ENCODE data around the gene STUM. TPM values are rescaled to one million over a fixed set of nuclear protein-coding genes. Genes with fewer than 3 reads are reported as not detected.

STUM gene
- total RNA-seq, 1 donor from 2014 or later = 0.20 TPM

DNA sequence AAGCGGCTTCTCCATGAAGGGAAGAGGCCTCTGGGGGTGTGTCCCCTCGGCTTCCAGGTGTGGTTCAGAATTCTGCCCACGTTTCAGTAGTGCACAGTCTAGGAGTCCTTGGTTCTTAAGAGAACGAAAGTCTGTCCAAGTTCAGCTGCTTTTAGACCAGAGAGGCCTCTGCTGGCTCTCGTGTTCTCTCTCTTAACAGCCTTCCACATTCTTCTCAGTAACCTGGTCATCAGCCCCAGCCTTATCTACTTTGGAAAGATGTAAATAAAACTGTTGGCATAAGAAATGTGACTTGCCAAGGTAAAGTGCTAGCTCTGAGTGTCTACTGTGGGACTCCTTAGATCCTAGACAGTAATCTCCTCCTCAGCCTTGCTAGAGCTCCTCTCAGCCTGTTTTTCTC, 15.3 kb upstream of the STUM start:
- DNase-seq (ENCODE audit: low read depth in 2 of 2) = no peak

DNA sequence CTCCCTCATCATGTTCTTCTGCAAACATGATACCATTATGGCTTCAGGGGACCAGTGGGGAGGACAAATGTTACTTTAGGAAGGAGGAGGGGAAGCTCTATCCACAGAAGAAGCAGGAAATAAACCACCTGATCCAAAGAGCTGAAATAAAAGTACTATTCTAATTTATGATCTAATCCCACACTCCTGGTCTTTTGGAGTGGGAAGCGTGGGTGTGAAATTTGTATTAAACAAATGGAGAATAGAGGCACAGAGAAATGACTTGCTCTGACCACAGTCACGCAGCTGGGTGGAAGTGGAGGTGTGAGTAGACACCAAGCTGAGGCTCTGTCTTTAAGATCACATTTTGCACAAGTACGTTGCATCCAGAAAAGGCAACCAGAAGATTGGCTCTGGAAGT, 14.5 kb upstream of the STUM start:
- no peak for DNase-seq (ENCODE audit: low read depth in 2 of 2)

DNA sequence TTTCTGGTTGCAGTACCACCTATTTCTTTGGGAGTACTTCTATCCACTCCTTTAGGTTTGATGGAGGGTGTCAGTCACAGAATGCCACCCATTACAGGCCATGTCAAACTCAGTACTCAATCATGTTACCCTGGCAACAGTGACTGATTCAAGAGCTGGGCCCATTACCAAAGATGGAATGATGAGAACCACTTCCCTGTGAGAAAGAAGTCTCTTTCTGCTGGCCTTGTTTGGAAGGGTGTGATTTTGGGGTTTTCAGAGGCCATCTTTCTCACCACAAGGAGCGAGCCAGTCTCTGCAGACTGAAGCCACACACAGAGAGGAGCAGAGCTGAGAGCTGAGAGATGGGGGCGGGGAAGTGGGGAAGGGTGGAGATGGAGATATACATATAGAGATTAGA, 13.9 kb upstream of the STUM start:
- DNase-seq (ENCODE audit: low read depth in 2 of 2) = no peak

DNA sequence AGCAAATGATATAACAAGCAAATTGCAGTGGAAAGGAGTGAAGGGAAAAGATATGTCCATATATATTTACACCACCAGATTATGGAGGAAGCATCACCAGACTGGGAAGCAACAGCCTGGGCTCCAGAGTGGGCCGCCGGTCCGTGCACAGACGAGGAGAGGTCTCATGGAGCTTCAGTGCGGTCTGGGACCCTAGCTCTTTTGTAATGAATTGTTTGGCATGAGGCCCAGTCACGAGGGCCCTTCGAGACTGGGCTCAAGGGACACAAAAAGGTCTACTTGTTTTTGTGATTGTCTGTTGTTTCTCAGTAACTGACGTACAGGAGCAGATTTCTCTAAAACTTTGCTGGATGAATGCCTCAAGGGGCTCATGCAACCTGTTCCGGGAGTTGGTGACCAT, 12.9 kb upstream of the STUM start:
- no peak for DNase-seq (ENCODE audit: low read depth in 2 of 2)

DNA sequence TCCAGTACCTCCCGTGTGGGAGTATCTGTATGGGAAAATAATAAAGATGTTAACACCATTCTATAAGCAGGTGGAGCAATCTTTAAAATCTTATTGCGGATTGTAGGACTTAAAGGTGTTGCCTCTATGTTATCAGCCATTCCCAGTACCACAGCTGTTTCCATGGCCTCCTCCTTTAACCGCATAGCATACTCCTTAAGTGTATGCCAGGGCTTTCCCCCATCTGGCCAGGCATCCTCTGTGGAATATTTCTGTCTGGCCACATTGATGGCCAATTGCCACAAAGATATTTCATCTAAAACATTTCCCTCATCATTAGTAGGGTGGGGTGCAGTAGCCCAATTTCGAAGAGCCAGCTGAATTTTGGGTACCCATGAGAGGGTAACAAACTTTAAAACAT, 7.3 kb upstream of the STUM start:
- no peak for DNase-seq (ENCODE audit: low read depth in 2 of 2)

DNA sequence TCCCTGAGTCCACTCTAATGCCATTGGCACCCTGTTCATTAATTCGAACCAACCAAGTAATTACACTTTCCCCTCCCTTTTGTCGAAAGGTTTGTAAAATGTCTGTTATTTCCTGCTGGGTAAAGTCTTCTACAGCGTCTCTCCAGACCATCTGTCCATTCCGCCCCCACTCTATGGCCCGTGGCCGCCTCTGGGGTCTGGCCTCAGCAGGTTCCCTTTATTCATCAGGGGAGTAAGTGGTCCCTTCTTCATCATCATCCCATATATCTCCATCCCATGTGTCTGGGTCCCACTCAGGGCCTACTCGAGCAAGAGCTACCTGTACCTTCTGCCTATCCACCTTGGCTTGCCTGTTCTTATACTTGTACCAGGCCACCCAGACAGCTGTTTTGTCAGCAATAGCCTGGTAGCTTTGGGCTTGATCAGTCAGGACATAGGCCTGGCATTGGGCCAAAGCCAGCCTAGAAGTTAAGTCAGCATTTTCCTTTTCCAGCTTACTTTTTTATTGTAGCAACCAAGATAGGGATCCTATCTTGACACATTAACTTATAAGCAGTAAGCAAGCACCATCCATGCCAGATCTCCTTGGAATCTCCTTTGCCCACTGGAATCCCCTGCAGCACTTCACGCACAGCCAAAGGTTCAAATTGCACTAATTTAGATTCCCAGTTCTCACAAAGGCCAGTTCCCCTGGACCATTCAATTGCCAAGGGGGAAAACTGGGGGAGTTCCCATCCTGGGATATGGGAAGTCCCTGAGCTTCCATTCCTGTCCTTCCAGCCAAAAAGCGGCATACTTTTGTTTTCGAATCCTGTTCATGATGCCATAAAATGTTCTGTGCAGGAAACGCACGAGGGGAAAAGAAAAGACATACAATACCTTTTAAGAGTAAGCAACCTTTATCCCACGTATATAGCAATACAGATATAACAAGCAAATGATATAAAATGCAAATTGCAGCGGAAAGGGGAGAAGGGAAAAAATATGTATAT, 6.6 kb upstream of the STUM start:
- peak; percentile 43 to 83 for DNase-seq (ENCODE audit: low read depth in 2 of 2)

DNA sequence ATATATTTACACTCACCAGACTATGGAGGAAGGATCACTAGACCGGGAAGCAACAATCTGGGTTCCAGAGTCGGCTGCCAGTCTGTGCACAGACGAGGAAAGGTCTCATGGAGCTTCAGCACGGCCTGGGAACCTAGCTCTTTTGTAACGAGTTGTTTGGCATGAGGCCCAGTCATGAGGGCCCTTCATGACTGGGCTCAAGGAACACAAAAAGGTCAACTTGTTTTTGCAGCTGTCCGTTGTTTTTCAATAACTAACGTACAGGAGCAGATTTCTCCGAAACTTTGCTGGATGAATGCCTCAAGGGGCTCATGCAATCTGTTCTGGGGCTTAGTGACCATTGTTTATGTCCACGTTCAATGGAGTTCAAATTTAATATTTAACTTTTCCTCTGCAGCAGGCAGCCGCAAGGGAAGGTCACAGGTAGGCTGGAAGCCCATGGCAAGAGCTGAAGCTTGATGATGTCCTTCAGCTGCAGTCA, 5.9 kb upstream of the STUM start:
- DNase-seq (ENCODE audit: low read depth in 2 of 2) = peak; percentile 22 to 54

DNA sequence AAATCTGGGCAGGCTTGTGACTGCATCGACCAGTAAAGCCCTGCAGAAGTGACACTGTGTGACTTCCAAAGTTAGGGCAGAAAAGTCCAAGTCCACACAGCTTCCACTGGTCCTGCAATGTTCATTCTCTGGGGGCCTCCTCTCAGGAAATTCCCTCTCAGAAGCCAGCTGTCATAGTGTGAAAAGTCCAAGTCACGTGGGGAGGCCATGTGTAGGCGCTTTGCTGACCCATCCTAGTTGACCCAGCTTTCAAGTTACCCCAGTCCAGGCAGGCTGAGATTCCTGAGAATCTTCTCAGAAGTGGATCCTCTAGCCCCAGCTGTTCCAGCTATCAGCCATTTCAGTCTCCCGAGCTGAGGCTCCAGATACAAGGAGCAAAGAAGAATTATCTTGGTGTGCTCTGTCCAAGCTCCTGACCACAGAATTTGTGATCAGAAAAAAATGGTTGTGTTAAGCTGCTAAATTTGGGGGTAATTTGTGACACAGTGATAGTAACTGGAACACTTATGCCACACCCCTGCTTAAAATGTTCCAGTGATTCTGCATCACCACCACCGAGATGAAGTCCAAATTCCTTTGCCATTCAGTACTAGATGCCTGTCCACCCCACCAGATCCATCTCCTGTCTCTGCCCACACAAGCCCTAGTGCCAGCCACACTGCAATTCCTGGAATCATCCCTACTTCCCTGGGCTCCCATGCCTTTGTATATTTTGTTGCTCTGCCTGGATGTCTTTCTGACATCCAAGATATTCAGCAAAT, 2.5 kb upstream of the STUM start:
- DNase-seq (ENCODE audit: low read depth in 2 of 2) = no peak

DNA sequence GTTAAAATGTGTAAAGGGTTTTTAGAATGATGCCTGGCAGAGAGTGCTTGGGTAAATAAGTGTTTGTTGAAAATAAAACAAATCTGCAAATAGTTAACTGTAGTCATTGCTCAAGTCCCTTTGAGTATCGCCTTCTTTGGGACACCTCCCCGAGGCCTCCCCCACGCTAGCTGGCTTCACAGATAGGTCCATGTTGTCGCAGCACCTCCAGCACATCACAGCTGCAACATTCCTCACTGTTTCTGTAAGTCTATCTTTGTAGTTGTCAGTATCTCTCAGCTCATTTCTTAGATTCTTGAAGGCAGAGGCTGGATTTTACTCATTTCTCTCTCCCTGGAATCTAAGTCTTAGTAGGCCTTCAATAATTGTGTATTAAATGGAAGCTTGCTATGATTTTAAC, 1.6 kb upstream of the STUM start:
- DNase-seq (ENCODE audit: low read depth in 2 of 2) = no peak

DNA sequence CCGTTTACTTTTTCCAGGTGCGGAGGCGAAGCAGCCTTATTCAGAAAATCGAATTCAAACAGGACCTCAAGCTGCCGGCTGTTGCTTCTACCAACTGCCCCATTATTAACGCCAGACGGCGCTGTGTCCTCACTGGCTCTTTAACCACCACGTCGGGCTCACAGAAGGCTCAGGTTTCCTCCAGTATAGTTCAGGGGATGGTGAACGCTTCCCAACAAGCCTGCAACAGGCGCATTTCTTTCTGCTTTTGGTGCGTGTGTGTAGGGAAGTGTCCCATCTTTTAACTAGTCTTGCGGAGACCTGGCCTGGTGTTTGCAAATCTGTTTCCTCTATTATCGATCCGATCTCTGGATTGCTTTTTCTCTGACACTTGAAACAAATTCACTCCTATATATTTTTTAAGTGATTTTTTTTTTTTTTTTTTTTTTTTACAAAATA, 791 bp upstream of the STUM start:
- peak; percentile 85 to 91 for DNase-seq (ENCODE audit: low read depth in 2 of 2)

DNA sequence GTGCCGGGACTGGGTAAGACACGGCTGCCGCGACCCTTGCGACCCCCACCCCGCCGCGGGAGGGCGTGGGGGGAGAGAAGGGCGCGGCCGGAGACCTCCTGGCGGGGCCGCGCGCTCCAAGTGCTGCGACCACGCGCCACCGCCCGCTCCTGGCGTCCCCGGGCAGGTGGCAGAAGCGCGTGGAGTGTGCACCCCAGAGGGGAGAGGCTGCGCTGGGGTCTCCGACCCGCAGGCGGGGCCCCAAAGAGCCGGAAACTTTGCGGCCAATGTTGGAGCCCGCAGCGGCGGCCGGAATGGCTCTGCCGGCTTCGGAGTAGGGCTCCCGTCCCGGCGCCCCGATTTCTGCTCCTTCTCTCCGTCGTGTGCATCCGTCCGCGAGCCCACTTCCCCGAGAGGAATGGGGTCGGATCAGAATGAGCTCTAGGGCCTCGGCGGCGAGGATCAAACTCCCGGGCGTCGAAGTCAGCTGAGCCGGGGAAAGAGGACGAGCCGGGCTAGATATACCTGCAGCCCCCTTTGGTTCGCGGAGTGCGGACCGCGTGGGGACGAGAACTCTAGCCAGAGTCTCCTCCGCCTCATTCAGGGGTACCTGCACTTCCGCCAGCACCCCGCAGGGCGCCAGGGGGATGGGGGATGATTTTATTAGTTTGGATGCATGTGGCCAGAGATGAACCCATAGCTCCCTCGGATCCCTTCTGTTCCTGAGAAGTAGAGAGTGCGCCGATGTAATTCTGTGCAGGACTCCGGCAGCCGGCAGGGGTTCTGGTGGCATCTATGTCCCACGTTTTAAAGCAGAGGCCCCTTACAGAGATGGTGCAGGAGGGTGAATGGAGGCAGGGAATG, 751 bp downstream of the STUM start:
- DNase-seq (ENCODE audit: low read depth in 2 of 2) = no peak

DNA sequence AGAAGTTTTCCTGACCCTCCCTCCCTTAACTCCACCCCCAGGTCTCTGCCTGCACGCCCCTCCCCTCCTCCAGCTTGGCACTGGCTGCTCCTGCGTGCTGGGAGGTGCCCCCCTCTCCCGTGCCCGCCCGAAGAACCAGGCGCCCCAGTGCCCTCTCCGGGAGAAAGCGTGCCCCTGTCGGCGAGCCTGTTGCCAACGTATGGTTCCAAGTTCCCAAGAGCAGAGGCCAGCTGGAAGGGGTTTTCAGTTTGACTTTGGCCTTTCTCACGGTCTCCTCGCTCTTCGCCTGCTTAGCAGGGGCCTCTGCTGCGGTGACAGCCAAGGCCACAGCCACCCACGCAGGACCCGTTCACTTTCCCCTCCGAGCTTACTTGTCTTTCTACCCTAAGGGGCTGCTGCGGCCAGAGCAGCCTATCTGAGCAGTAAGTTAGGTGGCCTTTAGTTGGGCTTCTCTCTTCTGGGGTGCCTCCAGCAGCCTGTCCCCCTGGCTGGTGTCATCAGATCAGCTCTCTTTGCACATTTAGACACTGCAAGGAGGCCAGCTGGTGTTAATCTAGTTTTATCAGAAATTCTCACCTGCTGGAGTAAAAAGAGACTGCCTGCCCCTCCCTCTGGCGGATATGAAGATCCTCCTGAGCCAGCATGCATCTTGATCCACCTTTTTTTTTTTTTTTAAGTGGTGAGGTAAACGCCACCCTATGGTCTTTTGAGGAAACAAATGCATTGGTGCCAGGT, 1.5 kb downstream of the STUM start:
- peak in 1 of 2 donors; percentile 10 for DNase-seq (ENCODE audit: low read depth in 2 of 2)

DNA sequence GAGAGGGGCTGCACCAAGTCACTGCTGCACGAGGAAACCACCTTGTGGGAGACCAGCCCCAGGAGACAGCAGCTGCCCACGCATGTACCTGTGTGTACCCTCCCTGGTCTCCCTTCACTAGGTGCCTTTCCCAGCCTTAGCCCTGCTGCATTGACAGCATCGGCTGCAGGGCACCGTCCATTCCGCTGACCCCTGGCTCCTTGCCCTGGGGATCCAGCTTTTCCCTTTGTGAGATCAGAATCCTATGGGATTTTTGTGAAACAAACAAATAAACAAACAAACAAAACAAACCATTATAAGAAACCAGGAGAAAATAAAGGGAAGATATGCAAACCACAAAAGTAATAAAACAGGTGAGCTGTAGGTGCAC, 2.1 kb downstream of the STUM start:
- no peak for DNase-seq (ENCODE audit: low read depth in 2 of 2)

DNA sequence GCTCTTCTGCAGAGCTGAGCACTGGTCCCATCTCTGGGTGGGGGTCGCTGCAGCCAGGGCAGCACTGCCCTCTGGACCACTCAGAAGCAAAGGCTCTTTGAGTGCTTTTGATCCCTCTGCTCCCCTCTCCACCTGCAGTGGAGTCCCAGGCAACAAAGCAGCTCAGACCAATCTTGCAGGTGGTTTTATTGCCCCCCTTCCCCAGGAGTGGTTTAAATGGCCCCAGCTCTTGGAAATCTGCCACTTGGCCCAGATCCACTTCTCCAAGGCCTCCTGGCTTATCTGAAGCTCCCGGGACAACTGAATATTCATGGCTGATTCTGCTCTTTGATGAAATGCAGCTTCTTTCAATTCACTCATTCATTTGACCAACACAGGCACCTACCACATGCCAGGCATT, 2.7 kb downstream of the STUM start:
- DNase-seq (ENCODE audit: low read depth in 2 of 2) = no peak

DNA sequence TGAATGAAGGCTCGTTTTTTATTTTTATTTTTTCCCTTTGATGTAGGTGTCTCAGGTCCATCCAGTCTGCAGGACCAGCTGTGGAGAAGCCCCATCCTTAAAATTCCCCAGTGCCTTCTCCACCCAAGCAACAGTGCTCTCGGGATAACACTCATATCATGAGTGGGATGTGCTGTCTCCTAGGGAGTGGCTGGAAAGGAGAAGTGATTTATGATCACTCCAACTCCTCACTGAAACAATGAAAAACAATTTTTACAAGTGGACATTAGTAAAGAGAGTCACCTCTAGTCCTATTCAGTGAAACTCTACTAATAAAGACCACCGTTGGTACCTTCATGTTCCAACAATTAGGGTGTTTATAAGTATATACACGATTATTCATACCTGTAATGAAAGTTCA, 3.5 kb downstream of the STUM start:
- DNase-seq (ENCODE audit: low read depth in 2 of 2) = no peak

DNA sequence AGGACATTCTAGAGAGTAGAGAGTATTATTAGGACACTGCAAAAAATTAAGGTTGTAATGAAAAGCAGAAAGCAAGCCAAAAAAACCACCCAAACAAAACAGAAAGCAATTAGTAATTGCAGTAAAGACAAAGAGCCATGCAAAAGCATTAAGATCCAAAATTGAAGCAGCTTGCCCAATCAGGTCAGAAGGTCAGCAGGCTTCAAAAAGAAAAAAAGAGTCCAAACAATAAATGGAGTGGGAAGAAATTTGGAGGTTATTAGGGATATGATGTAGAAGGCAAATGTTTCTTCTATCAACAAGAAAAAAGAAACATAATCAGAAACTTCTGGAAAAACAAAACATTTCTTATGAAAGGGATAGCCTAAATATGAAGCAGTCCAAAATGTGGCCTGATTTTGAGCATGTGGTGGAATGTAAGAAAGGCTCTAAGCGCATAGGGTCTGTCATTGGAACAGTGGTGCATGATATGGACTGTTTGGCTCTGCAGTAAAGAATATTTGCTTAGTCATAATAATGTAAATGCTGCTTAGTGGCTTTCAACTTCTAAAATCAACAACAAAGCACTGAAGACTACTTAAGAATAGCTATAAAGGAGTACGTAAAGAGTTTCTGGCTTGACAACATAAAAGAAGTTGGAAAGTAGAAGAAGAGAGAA, 4.8 kb downstream of the STUM start:
- no peak for DNase-seq (ENCODE audit: low read depth in 2 of 2)

DNA sequence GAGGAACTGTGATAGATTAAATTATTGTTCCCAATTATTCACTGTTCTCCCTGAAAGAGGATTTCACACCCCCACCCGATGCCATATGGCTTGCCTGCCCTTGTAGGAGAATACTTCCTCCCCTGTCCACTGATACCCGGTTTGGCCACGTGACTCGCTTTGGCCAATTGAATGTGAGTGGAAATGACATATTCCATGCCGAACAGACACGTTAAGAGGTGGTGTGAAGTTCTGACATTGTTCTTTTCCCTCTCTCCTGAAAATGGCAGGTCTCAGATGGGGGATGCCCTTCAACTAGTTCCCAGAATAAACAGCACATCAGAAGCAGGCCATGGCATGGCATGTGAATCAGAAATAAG, 5.3 kb downstream of the STUM start:
- no peak for DNase-seq (ENCODE audit: low read depth in 2 of 2)

DNA sequence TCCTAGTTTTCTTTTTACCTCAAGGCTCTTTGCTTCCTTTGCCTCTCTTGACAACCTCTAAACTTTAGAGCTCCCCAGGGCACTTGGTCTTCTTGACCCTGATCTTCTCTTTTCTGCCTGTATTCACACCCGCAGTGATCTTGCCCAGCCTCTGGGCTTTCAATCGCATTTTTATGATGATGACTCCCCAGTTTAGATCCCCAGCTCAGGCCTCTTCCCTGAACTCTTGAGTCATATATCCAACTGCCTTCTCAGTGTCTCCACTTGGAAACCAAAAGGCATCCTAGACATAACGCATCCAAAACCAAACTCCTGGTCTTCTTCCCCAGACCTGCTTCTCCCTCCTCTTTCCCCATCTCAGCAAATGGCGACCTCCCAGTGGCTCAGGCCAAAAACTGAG, 6.5 kb downstream of the STUM start:
- no peak for DNase-seq (ENCODE audit: low read depth in 2 of 2)

DNA sequence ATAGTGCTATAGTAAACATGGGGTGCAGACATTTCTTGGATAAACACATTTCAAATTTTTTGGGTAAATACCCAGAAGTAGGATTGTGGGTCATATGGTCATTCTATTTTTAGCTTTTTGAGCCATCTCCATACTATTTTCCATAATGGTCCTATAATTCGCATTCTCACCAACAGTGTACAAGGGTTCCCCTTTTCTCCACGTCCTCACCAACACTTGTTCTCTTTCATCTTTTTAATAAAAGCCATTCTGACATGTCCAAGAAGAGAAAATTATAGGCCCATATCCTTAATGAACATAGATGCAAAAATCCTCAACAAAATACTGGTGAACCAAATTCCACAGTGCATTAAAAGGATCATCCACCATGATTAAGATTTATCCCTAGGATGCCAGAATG, 8.9 kb downstream of the STUM start:
- DNase-seq (ENCODE audit: low read depth in 2 of 2) = no peak

DNA sequence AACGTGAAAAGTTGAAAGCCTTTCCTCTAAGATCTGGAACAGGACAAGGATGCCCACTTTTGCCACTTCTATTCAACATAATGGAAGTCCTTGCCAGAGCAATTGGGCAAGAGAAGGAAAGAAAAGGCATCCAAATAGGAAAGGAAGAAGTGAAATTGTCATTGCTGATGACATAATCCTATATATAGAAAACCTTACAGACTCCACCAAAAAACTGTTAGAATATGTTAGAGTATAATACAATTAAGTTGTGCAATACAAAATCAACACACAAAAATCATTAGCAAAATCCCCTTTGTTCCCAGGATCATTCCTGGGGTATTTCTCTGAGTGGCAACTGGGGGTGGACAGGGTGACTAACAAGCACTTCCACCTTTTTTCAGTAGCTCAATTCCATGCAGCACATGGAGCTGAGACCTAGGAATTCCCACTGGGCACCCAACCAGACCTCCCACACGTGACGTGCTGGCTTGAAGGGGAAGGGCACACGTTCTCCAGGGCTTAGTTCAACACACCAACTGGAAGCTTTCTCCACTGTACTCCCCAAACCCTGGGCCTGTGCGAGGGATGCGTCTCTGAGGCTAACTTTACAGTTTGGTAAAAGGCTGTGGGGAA, 9.6 kb downstream of the STUM start:
- DNase-seq (ENCODE audit: low read depth in 2 of 2) = no peak
